ENCODE data around the gene RFX5.

GRCh38 chr1:151386002-151386401 lies 39.0 kb upstream of the RFX5 start:
- no peak for TF ChIP-seq CTCF (IDR thresholded peaks at IDR 0.05; ENCODE audit: low read depth, low read length, missing input control)
- no peak for TF ChIP-seq TAF1 (conservative IDR thresholded peaks at IDR 0.05)
- TF ChIP-seq HNF4A (conservative IDR thresholded peaks at IDR 0.05): no peak
- no peak for TF ChIP-seq MAX (IDR thresholded peaks at IDR 0.05)

Data from liver (tissue), 3 donors.